ENCODE measurements around the gene SLC19A2.
A peak's percentile ranks its signal among the peaks of the same experiment; 100 is the strongest.
"Not testable (repeated sequence)": the region's sequence is repeated elsewhere in the genome, so short reads cannot be mapped to it uniquely, and the experiment has no call there.

Gene SLC19A2

GRCh38 chr1:169485431-169486280, at the start of gene SLC19A2:
Gene SLC19A2, minus strand, starts transcription at chr1:169485944. Its CDS starts 178 bp downstream, at chr1:169485766.
- DNase-seq: peak; percentile 74 to 87 (median 78)

- DNase-seq: no peak
Observed at GRCh38 chr1:169534653-169535052, 48.9 kb upstream of the SLC19A2 start.

- DNase-seq: not testable (repeated sequence)
Observed at GRCh38 chr1:169533528-169534190, 47.9 kb upstream of the SLC19A2 start.

- DNase-seq: no peak
Observed at GRCh38 chr1:169530448-169530847, 44.7 kb upstream of the SLC19A2 start.

GRCh38 chr1:169529068-169529642, 43.4 kb upstream of the SLC19A2 start:
- DNase-seq: no peak

GRCh38 chr1:169528215-169529067, 42.7 kb upstream of the SLC19A2 start:
- no peak for DNase-seq

GRCh38 chr1:169527451-169528214, 41.9 kb upstream of the SLC19A2 start:
- no peak for DNase-seq

- no peak for DNase-seq
Observed at GRCh38 chr1:169527001-169527400, 41.3 kb upstream of the SLC19A2 start.

- DNase-seq: no peak
Observed at GRCh38 chr1:169526120-169526832, 40.5 kb upstream of the SLC19A2 start.

GRCh38 chr1:169525391-169525790, 39.6 kb upstream of the SLC19A2 start:
- DNase-seq: no peak

GRCh38 chr1:169523904-169524303, 38.2 kb upstream of the SLC19A2 start:
- DNase-seq: no peak

- no peak for DNase-seq
Observed at GRCh38 chr1:169521226-169521625, 35.5 kb upstream of the SLC19A2 start.

GRCh38 chr1:169517558-169518186, 31.9 kb upstream of the SLC19A2 start:
- no peak for DNase-seq

- no peak for DNase-seq
Observed at GRCh38 chr1:169515641-169516040, 29.9 kb upstream of the SLC19A2 start.

GRCh38 chr1:169514566-169515270, 29.0 kb upstream of the SLC19A2 start:
- no peak for DNase-seq

- no peak for DNase-seq
Observed at GRCh38 chr1:169513208-169513607, 27.5 kb upstream of the SLC19A2 start.

GRCh38 chr1:169511316-169512005, 25.7 kb upstream of the SLC19A2 start:
- no peak for DNase-seq

- no peak for DNase-seq
Observed at GRCh38 chr1:169510060-169510459, 24.3 kb upstream of the SLC19A2 start.

GRCh38 chr1:169509354-169509753, 23.6 kb upstream of the SLC19A2 start:
- DNase-seq: no peak
